OCI-LY1 (cell line): ENCODE data around the gene VSIR.

ENCODE experiments used
- CTCF ChIP-seq: fragments of 200-600 bp; sonication (generic), shearing (Covaris generic); IDR thresholded peaks from 2 replicates; pipeline ENCODE4 v1.5.1; 2017; ENCODE audit warnings: mild to moderate bottlenecking, antibody characterized with exemption, low read length, moderate library complexity, mixed read lengths
- EZH2 ChIP-seq: fragments of 200-600 bp; sonication (generic), shearing (Covaris generic); IDR thresholded peaks from 2 replicates; pipeline ENCODE4 v1.8.0; 2017; ENCODE audit warnings: borderline replicate concordance, mixed run types, mild to moderate bottlenecking, antibody characterized with exemption, low read length, moderate library complexity, mixed read lengths

- TF ChIP-seq CTCF: no peak
- TF ChIP-seq EZH2: no peak
Measured at GRCh38 chr10:71757399-71757922, 15.9 kb downstream of the VSIR start.
